ENCODE data around the gene HIPK2. TPM values are rescaled to one million over a fixed set of nuclear protein-coding genes. Genes with fewer than 3 reads are reported as not detected.

The HIPK2 gene
- total and polyA plus RNA-seq, 2 donors (not counting 3 experiments of a cell fraction or from before 2014, with no cell fraction given) = 9.0 to 43.8 TPM

DNA sequence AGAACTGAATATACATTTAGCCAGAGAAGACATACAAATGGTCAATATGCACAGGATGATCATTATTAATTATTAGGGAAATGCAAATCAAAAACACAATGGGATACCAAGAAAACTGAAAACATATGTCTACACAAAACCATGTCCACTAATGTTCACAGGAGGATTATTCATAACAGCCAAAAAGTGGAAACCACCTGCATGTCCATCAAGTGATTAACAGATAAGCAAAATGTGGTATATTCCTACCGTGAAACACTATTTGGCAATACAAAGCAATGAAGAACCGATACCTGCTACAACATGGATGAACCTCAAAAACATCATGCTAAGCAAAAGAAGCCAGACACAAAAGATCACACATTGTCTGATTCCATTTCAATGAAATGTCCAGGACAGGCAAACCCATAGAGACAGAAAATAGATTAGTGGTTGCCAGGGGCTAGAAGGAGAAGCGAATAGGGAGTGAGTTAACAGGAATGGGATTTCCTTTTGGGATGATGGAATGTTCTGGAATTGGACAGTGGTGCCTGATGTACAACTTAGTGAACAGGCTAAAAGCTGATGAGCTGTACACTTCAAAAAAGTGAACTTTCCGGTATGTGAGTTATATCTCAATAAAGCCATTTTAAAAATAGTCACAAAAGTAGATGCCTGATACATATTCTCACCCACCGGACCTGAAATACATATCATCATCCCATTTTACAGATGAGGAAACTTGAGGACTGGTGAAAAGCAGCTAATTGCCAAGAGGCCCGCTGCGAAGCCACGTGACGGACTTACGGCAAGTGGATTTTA is 33.6 kb downstream of the HIPK2 start:
- Histone ChIP-seq H3K27me3 (ENCODE audit: control insufficient read depth in 2 of 2, insufficient read depth in 2 of 2, low read length in 2 of 2) (no peaks in the 10 kb centered on the region), H3K27ac (ENCODE audit: insufficient read depth, low read depth, low read length) (no peak overlapping the region), H3K9me1 (replicated peaks; ENCODE audit: control insufficient read depth, extremely low read depth, insufficient read depth, low read length) (no peaks in the 10 kb centered on the region), H3K9ac (replicated peaks; ENCODE audit: extremely low read depth, insufficient read depth, low read length) (no peak overlapping the region), H3K4me3 (replicated peaks in 1 of 3; ENCODE audit: insufficient read depth in 1 of 3, low read depth in 1 of 3, low read length in 3 of 3) (no peak overlapping the region), H3K4me2 (ENCODE audit: insufficient read depth, low read length) (no peak overlapping the region), H3K4me1 (ENCODE audit: control insufficient read depth, extremely low read depth, insufficient read depth, low read length) (no peaks in the 10 kb centered on the region), H3K9me3 (replicated peaks; ENCODE audit: control insufficient read depth, insufficient read depth, low read length) (no peaks in the 10 kb centered on the region), H2AFZ (ENCODE audit: low read depth, low read length) (no peak overlapping the region), H3K36me3 (ENCODE audit: control insufficient read depth in 2 of 2, extremely low read depth in 1 of 2, insufficient read depth in 2 of 2, low read length in 2 of 2) (peaks cover 0 to 2% of the 10 kb centered on the region in 2 experiments), H4K20me1 (replicated peaks; ENCODE audit: control insufficient read depth, extremely low read depth, insufficient read depth, low read length) (no peaks in the 10 kb centered on the region), H3K79me2 (ENCODE audit: control insufficient read depth, insufficient read depth, low read length) (peaks cover 95% of the 10 kb centered on the region)
- BruUV-seq (replicated peaks) = no TSS peak
- ChIA-PET POLR2A (no interaction called here), CTCF (interaction anchor here (1.2 to 2.1 kb wide), 2 partner anchors 12 to 258 kb away, joined by 5 to 9 read pairs; no protein-coding TSS in a partner anchor)
- intact Hi-C loops (cut with micrococcal nuclease) = loop anchor here (2.0 kb wide), 1 partner anchor 15 kb away; no protein-coding TSS in a partner anchor
- TF ChIP-seq POLR2AphosphoS5 (IDR thresholded peaks at IDR 0.05; ENCODE audit: insufficient read depth, low read depth, low read length) (no peak), EZH2 (IDR thresholded peaks at IDR 0.05; ENCODE audit: borderline replicate concordance, low read depth, low read length, severe bottlenecking) (no peak), GATA2 (IDR thresholded peaks at IDR 0.05; ENCODE audit: insufficient read depth, insufficient read length, low read depth, low read length) (no peak), POLR2A (IDR thresholded peaks at IDR 0.05; ENCODE audit: low read depth, low read length) (no peak), MAX (IDR thresholded peaks at IDR 0.05; ENCODE audit: insufficient read depth, insufficient read length) (no peak), MYC (IDR thresholded peaks at IDR 0.05; ENCODE audit: low read depth, low read length) (no peak), CTCF (IDR thresholded peaks at IDR 0.05; ENCODE audit: extremely low read depth in 1 of 2, insufficient read depth in 1 of 2, low read depth in 1 of 2, low read length in 2 of 2) (no peak), JUN (IDR thresholded peaks at IDR 0.05; ENCODE audit: borderline replicate concordance, insufficient read depth, insufficient read length, low read depth) (no peak), FOS (IDR thresholded peaks at IDR 0.05; ENCODE audit: borderline replicate concordance, insufficient read depth, low read length) (no peak)
- dilution Hi-C loops (cut with MboI; ENCODE audit: extremely low pct_ligation_motif_present, low sequenced_read_pairs) = no loop called here
- FAIRE-seq = no peak
- DNase-seq (ENCODE audit: low read depth, low spot score) = no peak

All from endothelial cell of umbilical vein (primary cell).